Measurements from ENCODE around the gene ZNF410.

GRCh38 chr14:73955674-73956073 is 69.0 kb downstream of the ZNF410 start:
- TF ChIP-seq CTCF (IDR thresholded peaks at IDR 0.05; ENCODE audit: insufficient read depth, low read length, poor library complexity, severe bottlenecking), result no peak
- TF ChIP-seq EZH2phosphoT487 (conservative IDR thresholded peaks at IDR 0.05; ENCODE audit: low read length), result no peak

All from SU-DHL-6 (cell line).